Hematopoietic multipotent progenitor cell treated with erythropoietin and hydrocortisone succinate and interleukin-3 and kit ligand, for 15 days (in vitro differentiated cells): ENCODE results near the gene ZSWIM1.
"Not testable (repeated sequence)": the region's sequence is repeated elsewhere in the genome, so short reads cannot be mapped to it uniquely, and the experiment has no call there.

Experiments
- DNase-seq: peaks from one replicate; pipeline ENCODE4 v3.0.0-alpha.2; 2015; ENCODE audit warnings: low spot score

Gene ZSWIM1

GRCh38 chr20:45857114-45857881, 23.7 kb upstream of the ZSWIM1 start, which contains the start of the genes ACOT8 and ZSWIM3:
TSS of gene ACOT8 (minus strand) at chr20:45857392. CDS start at chr20:45857315, 77 bp downstream.
TSS of gene ZSWIM3 (plus strand) at chr20:45857614. CDS start at chr20:45857826, 212 bp downstream.
- peak; percentile 100 for DNase-seq

GRCh38 chr20:45857882-45858216, 23.2 kb upstream of the ZSWIM1 start:
- no peak for DNase-seq

GRCh38 chr20:45859916-45860315, 21.1 kb upstream of the ZSWIM1 start:
- no peak for DNase-seq

GRCh38 chr20:45860560-45861220, 20.3 kb upstream of the ZSWIM1 start:
- no peak for DNase-seq

GRCh38 chr20:45861221-45862075, 19.6 kb upstream of the ZSWIM1 start:
- DNase-seq, result peak; percentile 75

- DNase-seq, result no peak
Measured at GRCh38 chr20:45863543-45864470, 17.2 kb upstream of the ZSWIM1 start.

- DNase-seq, result no peak
Measured at GRCh38 chr20:45866454-45866853, 14.6 kb upstream of the ZSWIM1 start.

- DNase-seq, result no peak
Measured at GRCh38 chr20:45867136-45867818, 13.8 kb upstream of the ZSWIM1 start.

GRCh38 chr20:45867819-45868176, 13.2 kb upstream of the ZSWIM1 start:
- DNase-seq, result no peak

GRCh38 chr20:45872626-45873025, 8.4 kb upstream of the ZSWIM1 start:
- DNase-seq, result no peak

GRCh38 chr20:45873409-45874103, 7.5 kb upstream of the ZSWIM1 start:
- DNase-seq, result no peak

- DNase-seq, result not testable (repeated sequence)
Measured at GRCh38 chr20:45874104-45874481, 6.9 kb upstream of the ZSWIM1 start.

- no peak for DNase-seq
Measured at GRCh38 chr20:45874576-45874975, 6.5 kb upstream of the ZSWIM1 start.

- DNase-seq, result peak; percentile 83
Measured at GRCh38 chr20:45878076-45878761, 2.8 kb upstream of the ZSWIM1 start.

GRCh38 chr20:45882469-45883099, 1.6 kb downstream of the ZSWIM1 start:
- DNase-seq, result no peak

GRCh38 chr20:45883100-45883469, 2.1 kb downstream of the ZSWIM1 start:
- no peak for DNase-seq

GRCh38 chr20:45886590-45887345, 5.7 kb downstream of the ZSWIM1 start:
- DNase-seq, result no peak

GRCh38 chr20:45887346-45887715, 6.3 kb downstream of the ZSWIM1 start, which contains the start of gene SPATA25:
TSS of gene SPATA25 (minus strand) at chr20:45887622. CDS start at chr20:45887590, 32 bp downstream.
- no peak for DNase-seq

- DNase-seq, result no peak
Measured at GRCh38 chr20:45888681-45889080, 7.7 kb downstream of the ZSWIM1 start.
